HuH-7.5 (cell line): ENCODE measurements around the gene ZC3H12C.
"Not testable (repeated sequence)": the region's sequence is repeated elsewhere in the genome, so short reads cannot be mapped to it uniquely, and the experiment has no call there.

Source experiments
- DNase-seq: peaks from one replicate; pipeline ENCODE4 v3.0.0; 2011; ENCODE audit warnings: low spot score

ZC3H12C gene

DNA sequence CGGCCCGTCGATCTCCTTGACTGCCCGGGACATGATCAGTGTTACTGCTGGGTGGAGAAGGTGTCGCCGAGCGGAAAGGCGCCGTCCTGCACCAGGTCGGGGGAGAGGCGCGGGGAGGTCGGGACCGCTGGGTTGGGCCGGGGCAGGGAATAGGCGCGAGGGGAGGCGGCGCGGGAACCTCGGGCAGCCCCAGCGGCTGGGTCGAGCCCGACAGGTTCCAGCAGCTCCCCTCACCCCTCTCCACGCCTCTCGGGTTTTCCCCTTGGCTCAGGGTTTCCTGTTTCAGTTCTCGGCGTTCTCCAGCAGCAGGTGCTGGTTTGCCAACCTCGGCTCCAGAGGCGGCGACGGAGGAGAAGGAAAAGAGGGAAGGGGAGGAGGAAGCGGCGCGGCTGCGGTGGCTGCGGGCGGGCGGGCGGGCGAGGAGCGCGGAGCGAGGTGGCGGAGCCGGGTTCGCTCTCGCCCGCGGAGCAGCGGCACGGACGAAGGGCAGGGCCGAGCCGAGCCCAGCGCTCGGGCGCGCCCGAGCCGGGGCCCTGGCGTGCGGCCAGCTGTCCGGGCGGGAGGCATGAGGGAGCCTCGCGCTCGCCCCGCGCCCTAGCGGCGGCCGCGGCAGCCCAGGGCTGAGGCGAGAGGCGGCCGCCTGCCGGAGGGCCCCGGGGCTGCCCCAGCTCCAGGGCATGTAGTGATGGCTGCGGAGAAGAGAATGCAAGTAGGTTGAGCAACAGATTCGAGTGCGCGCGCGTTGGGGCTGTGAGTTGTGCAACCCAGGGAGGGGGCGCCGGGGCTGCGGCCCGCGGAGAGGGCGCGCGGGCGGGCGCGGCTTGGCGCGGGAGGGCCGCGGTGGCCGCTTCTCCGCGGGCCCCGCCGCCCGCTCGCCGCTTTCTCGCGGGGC lies at the start of gene ZC3H12C:
Gene ZC3H12C (plus strand): TSS at position 878 of the 892 bp plus-strand sequence. CDS start 20 bp downstream, outside the sequence.
- peak; percentile 58 for DNase-seq

DNA sequence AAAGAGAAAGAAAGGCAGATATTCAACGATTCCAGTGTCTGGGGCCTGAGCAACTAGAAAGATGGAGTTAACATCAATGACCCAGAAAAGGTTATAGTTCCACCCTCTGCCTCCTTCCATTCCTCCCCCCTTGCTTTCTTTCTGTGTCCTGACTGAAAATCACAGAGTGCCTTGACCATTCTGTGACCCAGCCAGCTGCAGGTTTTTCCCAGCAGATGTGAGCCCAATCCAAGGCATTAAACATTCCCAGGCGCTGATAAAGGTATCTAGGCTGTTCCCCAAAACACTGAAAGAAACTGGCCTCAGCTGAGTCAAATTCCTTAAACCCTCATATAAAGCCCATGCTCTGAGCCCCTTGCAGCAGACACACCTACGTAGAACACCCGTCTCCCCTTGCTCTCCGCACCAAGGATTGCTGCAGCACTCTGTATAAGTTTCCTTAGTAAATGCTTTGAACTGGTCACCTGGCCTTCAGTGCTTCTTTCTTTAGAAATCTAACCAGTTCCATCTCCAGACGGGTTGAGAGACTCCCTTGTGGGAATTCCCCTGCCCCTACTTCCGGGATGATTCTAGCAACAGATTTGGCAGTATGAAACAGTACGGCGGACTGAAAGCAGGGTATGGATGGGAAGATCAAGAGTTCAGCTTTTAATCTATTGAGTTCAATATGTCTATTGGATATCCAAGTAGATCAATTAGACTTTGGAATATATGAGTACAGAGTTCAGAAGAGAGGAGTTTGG lies 48.8 kb upstream of the ZC3H12C start:
- no peak for DNase-seq

DNA sequence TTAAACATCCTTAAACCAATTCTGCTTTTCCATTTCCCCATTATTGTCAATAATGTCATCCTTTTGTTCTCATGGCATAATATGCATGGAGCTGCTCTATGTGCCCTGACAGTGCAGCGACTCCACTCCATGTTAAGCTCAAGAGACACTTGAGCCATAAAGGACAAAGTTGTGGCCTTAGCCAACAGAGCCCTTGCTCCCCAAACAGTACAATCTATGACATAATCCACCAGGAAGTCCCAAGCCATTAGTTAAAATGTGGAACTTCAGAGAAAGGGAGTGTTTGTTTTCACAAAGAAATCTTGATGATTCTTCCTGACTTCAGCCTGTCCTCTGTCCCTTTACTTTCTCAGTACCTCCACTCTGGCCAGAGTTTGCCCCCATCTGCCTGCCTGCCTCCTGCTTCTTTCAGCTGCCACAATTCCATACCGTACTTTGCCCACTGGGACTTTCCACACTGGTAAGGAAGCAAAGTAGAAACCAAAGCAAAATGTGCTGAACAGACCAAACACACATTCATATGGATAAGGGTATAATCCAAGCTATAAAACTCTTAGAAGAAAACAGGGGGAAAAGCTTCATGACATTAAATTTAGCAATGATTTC lies 46.3 kb upstream of the ZC3H12C start:
- no peak for DNase-seq

DNA sequence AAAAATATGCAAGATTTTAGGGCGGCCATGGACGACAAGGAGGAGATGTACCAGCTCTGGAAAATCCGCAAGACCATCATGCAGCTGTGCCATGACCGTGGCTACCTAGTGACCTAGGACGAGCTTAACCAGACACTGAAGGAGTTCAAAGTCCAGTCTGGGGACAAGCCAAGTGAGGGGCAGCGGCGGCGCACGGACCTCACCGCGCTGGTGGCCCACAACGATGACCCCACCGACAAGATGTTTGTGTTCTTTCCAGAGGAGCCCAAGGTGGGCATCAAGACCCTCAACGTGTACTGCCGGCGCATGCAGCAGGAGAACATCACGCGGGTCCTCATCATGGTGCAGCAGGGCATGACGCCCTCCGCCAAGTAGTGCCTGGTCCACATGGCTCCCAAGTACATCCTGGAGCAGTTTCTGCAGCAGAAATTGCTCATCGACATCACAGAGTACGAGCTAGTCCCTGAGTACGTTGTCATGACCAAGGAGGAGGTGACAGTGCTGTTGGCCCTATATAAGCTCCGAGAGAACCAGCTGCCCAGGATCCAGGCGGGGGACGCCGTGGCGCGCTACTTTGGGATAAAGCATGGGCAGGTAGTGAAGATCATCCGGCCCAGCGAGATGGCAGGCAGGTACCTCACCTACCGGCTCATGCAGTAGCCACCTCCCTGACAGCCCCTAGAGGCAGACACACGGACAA lies 43.5 kb upstream of the ZC3H12C start:
- DNase-seq, result no peak

DNA sequence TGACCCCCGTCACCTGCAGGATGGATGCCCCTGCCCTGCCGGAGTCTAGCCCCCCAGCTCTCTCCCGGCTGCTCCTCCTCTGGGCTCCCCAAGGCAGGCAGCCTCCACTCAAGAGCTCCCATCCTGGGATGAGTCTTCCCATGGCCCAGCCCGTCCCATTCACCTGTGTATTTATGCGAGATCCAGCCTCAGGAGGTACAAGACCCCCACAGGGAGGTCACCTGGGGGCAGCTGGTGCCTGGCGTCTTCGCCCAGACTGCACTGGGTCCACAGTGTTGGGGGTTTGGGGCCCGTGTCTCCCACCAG lies 43.0 kb upstream of the ZC3H12C start:
- DNase-seq, result no peak

DNA sequence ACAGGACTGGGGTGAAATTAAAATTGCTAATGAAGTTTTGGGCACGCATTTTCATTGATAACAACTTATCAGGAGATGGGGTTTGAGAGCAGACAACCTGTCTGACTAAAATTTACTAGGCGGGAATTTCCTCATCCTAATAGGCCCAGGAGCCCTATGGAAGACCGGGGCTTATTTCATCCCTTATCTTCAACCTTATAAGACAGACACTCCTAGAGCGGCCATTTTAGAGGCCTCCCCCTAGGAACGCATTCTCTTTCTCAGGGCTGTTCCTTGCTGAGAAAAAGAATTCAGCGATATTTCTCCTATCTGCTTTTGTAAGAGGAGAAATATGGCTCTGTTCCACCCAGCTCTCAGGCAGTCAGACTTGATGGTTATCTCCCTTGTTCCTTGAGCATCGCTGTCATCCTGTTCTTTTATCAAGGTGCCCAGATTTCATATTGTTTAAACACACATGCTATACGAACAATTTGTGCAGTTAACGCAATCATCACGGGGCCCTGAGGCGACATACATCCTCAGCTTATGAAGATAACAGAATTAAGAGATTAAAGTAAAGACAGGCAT lies 39.3 kb upstream of the ZC3H12C start:
- no peak for DNase-seq

DNA sequence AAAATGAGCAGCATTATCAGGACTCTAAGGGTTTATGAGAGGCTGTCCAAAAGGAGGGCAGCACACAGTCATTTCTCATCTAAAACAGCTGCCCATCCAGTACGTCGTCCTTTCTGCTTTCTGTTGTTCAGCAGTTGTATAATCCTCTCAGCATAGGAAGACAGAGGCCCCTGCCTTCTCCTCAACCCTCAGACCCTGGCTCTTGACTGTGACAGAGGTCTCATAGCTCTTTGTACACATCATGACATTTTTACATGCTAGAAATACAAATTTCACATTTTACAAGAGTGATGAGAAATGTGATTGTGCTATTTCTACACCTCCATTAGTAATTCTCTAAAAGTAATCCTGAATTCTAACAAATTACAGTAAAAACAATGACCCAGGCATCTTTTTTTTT lies 36.2 kb upstream of the ZC3H12C start:
- no peak for DNase-seq

DNA sequence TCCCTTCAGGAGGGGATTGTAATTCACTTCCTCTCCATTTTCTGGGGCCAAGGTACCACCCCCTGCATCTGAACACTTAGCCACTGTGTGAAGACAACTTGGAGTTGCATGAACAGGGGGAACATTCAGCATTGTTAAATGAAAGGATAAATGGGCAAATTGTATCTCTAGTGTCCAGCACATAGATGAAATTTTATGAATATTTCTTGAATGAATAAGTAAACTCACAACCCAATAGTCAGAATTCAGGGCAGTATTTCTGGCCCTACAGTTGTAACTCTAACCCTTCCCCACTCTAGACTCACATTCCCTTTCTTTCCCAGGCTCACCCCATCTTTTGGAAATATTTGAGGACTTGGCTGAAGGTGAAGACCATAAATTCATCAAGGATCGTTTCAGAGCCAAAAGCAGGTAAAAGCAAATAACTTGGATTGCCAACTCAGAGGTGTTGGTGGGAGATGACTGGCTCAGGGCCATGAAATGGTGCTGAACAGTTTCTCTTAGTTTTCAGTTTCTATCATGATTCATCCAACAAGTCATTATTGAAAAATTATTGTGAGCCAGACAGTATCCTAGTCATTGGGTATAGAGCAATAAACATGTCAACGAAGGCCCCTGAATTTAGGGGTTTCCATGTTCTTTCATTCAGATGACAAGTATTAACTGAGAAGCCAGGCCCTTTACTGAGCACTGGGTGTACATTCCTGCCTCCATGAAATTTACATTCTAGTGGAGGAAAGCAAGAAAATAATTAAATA lies 33.3 kb upstream of the ZC3H12C start:
- DNase-seq, result no peak

DNA sequence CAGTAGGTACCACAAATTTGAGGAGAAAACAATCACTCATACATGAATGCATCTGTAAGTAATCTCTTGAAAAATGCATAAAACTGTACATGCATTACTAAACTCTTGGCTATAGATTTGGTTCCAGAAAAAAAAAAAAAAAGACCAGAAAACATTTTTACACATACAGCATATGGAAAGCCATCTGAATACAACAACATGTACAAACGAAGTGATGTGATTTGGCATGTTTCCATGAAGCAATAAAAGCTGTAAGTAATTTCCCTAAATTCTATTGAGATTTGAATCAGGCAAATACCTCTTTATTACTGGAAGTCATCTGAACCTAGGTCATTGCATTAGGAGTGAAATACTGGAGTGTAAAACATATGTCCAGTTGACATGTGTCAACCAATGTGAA lies 31.9 kb upstream of the ZC3H12C start:
- no peak for DNase-seq

DNA sequence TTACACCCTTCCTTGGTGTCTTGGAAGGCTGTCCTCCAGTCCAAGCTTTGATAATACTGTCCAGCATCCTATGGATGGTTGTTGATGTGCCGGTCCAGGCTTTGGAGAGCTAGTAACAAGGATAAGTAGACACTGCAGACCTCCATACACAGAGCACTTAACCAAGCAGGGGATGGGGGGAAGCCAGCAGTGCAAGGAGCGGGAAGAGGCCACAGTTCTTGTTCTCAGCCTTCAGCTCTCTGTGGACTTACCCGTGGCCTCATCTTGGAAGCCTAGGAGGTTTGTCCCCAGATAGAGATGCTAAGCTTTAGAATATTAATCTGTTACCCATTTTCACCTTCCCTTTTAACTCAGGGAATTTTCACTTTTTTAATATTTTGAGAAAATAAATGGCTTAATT lies 30.9 kb upstream of the ZC3H12C start:
- DNase-seq, result no peak

DNA sequence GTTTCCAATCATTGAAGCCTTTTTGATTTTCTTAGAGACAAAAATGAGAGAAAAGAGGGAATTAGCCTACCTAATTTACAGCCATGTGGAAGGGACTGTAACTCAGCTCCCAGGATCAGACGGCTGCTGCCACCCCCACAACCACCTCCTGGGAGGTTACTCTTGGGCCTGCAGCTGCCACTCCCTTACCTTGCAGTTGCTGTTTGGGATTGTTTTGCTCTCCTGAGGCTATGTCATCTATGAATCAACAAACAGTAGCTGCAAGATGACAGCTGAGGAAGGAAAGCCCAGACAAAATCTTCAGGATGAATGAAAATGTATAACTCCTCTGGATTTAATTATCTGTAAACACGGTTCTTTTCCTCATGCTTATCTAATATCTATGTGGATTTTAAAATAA lies 28.0 kb upstream of the ZC3H12C start:
- no peak for DNase-seq

DNA sequence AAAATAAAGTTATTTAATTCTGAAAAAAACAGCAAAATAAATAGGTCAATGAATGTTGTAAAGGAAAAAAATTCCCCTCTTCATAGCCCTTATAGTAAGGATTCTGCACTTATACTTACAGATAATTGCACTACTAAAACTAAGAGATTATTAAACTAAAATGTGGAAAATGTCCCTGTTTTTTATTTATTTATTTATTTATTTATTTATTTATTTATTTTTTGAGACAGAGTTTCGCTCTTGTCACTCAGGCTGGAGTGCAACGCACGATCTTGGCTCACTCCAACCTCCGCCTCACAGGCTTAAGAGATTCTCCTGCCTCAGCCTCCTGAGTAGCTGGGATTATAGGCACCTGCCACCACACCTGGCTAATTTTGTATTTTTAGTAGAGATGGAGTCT lies 25.2 kb upstream of the ZC3H12C start:
- not testable (repeated sequence) for DNase-seq

DNA sequence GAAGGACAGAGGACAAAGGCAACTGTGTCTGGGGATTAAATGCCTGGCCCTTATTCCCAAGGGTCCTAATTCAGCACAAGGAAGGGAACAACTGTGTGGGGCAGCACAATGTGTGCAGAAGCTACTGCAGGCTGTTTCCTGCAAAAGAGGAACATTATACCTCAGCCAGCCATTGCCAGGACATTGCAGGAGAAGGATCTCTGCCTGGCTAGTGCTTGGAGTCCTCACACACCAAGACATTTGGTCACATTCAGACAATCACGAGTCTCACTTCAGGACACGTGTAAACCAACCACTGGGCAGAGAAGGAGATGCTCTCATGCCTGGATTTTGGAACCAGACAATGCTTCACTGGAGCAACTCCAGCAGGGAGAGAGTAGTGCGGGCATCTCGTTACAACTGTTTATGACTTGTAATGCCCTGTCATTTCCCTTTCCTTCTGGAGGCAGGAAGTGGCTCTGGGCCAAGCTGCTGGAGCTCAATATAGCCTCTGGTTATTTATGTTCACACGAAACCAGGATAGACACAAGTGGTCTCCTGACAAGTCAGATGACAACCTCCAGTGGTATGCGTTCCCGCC lies 23.9 kb upstream of the ZC3H12C start:
- no peak for DNase-seq

DNA sequence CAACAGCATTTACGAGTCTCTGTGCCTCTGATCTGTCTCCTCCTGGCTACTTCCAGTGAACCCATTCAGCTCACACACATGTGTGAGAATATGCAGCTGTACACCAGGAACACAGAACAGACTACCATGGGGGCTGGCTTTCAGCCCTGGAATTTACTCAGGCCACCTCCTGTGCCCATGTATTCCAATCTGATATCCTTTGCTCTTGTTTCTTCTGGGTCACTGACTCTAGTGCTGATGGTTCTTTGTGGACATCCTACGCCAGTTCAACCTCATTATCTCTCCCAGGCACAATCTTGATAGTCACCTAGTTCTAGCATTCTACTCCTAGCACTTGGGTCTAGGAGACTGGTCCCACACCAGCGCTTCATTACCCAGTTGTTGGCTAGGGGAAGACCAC lies 23.0 kb upstream of the ZC3H12C start:
- DNase-seq, result no peak

DNA sequence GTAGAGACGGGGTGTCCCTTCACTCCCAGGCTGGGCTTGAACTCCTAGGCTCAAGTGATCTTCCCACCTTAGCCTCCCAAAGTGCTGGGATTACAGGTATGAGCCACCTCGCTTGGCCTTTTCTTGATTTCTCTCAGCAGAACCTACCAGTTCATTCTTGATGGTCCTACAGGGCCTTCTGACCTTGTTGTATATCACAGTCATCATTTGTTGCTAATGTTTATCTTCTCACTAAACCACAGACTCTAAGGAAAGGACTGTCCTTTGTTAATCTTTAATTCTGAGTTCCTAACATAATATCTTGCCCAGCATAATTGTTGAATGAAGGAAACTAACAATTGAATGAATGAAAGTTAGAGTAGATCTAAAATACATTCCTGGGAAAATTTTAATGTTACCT lies 22.0 kb upstream of the ZC3H12C start:
- no peak for DNase-seq

DNA sequence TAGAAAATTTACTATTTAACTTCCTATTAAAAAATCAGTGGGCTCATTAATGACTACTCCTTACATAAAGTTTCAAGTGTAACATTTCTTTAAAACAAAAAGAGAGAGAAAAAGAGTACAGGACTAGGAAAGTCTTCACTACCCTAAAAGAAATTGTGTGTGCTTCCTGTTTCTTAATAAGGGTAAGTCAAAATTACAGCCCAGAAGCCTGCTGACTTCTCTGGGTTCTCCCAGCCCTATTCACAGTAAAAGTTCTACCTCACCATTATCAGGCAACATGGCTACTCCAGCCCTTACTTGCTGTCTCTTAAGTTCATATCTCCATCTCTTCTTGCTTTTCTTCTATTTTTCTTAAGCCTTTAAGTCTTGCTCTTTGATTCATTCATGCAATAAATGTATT lies 20.3 kb upstream of the ZC3H12C start:
- no peak for DNase-seq

DNA sequence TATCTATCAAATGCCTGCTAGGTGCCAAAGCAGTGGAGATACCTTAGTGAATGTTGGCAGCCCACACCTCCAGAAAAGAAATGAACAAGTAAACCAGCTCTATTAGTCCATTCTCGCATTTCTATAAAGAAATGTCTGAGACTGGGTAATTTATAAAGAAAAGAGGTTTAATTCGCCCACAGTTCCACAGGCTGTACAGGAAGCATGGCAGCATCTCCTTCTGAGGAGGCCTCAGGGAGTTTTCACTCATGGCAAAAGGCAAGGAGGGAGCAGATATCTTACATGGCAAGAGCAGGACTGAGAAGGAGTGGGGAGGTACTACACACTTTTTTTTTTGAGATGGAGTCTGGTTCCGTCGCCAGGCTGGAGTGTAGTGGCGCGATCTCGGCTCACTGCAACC lies 18.7 kb upstream of the ZC3H12C start:
- DNase-seq, result no peak

DNA sequence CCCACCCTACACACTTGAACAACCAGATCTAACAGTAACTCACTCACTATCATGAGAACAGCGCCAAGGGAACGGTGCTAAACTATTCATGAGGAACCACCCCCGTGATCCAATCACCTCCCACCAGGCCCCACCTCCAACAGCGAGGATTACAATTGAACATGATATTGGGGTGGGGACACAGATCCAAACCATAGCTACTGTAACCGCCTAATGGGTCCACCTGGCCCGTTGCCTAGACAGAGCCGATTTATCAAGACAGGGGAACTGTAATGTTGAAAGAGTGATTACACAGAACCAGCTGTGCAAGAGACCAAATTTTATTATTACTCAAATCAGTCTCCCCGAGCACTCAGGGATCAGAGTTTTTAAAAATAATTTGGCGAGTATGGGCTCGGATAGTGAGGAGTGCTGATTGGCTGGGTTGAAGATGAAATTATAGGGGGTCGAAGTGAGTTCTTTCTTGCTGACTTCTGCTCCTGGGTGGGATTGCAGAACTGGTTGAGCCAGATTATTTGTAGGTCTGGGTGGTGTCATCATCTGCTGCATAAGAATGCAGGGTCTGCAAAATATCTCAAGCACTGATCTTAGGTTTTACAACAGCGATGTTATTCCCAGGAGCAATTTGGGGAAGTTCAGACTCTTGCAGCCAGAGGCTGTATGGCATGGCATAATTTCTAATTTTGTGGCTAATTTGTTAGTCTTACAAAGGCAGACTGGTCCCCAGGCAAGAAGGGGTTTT lies 17.9 kb upstream of the ZC3H12C start:
- no peak for DNase-seq

DNA sequence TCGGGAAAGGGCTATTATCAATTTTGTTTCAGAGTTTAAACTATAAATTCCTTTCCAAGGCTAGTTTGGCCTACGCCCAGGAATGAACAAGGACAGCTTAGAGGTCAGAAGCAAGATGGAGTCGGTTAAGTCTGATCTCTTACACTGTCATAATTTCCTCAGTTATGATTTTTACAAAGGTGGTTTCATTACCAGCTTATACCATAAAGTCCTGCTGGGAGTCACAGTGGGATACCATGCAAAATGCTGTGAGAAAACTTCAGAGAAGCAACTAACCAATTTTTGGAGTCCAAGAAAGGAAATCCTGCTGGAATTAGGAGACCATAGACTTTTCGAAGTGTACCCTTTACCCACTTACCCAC lies 17.4 kb upstream of the ZC3H12C start:
- DNase-seq, result no peak

DNA sequence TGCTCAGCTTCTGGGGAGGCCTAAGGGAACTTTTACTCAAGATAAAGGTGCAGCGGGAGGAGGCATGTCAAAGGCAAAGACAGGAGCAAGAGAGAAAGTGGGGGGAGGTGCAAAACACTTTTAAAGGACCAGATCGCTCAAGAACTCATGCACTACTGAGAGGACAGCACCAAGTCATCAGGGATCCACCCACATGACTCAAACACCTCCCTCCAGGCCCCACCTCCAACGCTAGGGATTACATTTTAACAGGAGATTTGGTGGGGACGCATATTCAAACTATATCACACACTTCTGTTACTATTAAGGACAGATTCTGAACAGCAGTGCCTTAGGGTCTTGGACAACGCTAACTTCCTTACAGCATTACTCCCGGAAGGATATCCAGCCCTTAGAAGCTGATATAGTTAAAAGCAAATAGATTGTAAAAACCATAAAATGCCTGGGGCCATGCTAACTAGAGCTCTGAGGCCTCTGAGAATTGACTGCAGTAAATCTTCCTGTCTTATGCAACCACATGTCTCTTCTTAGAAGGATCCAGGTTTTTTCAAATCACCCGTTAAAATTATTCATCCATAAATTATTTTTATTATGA lies 16.7 kb upstream of the ZC3H12C start:
- DNase-seq, result no peak
